Fibroblast of villous mesenchyme (primary cell): ENCODE results near the gene GALNT10. TPM values are rescaled to one million over a fixed set of nuclear protein-coding genes. Genes with fewer than 3 reads are reported as not detected.
A peak's percentile ranks its signal among the peaks of the same experiment; 100 is the strongest.

Experiments
- DNase-seq: peaks from one replicate; pipeline ENCODE4 v3.0.0-alpha.2; 2010; ENCODE audit warnings: low read depth
- H3K4me3 ChIP-seq: 2 replicates; pipeline ENCODE4 v1.5.1; 2011; ENCODE audit warnings: low read depth, mild to moderate bottlenecking, low read length
- total RNA-seq: library from RNA; depleted of rRNA; stranded (reverse); fragments of >200 nt; gene quantifications from 2 replicates; pipeline ENCODE4 v1.2.3, GENCODE V29; 2012
- TF ChIP-seq, protein P1 (sequence below): IDR thresholded peaks from 2 replicates; pipeline ENCODE4 v1.5.1; 2012; ENCODE audit warnings: low read depth, mild to moderate bottlenecking, low read length; ENCODE audit not compliant: insufficient read depth

GALNT10 gene
- total RNA-seq, 1 donor = 40.6 TPM

DNA sequence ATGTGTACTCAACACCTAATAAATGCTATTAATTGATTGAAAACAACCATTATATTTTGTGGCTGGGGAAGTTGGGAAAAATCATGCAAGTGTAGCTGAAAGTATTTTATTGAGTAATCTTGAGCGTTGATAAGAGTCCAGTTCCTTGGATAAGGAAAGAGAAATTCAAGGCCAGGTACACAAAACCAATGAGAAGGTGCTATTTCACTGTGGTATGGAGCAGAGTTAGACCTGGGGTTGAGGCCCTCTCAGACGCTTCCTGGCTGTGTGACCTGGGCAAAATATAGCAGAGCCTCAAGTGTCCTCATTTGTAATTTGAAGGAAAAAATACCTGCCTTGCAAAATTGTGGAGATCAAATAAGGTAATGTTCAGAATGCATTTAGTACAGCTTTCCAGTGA, 50.1 kb downstream of the GALNT10 start:
- TF ChIP-seq, protein P1, sequence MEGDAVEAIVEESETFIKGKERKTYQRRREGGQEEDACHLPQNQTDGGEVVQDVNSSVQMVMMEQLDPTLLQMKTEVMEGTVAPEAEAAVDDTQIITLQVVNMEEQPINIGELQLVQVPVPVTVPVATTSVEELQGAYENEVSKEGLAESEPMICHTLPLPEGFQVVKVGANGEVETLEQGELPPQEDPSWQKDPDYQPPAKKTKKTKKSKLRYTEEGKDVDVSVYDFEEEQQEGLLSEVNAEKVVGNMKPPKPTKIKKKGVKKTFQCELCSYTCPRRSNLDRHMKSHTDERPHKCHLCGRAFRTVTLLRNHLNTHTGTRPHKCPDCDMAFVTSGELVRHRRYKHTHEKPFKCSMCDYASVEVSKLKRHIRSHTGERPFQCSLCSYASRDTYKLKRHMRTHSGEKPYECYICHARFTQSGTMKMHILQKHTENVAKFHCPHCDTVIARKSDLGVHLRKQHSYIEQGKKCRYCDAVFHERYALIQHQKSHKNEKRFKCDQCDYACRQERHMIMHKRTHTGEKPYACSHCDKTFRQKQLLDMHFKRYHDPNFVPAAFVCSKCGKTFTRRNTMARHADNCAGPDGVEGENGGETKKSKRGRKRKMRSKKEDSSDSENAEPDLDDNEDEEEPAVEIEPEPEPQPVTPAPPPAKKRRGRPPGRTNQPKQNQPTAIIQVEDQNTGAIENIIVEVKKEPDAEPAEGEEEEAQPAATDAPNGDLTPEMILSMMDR = no peak
- no peak overlapping the region for H3K4me3 ChIP-seq
- DNase-seq = no peak

DNA sequence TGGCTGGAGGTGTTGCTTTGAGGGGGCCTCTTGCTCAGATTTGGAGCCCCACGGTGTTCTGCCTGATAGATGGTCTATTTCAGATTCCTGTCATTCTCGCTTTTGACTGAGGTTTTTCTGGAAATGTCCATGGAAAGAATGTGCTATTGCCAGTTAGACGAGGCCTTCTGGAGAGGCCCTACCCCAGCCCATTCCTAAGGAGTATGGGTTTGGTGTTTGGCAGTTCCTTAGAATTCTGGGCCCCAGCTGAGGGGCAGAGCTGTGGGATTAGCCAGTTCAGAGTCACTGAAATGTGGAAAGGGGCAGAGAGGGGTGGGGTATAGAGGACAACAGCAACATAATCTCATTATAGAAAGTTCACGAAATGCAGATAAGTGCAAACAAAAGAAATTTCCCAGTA, 50.5 kb downstream of the GALNT10 start:
- H3K4me3 ChIP-seq = no peak overlapping the region
- TF ChIP-seq, protein P1 = no peak
- no peak for DNase-seq

DNA sequence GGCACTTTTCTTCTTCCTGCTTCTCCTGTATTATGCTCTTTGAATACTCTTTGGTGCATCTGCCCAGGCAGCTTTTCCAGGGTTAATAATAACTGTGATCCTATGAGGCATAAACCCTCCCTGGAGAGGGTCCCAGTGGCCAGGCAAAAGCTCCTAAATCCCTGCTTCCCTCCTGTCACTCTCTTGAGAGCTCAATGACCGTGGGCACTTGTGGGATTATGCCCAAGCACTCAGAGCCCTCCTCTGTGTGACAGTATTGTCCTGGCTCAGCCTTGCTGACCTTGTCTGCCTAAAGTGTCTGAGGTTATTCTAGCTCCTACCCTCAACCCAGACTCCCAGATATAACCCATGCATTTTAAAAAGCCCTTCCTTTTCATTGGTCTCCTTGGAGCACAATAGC, 51.9 kb downstream of the GALNT10 start:
- no peak for DNase-seq
- H3K4me3 ChIP-seq = no peak overlapping the region
- TF ChIP-seq, protein P1 = no peak

DNA sequence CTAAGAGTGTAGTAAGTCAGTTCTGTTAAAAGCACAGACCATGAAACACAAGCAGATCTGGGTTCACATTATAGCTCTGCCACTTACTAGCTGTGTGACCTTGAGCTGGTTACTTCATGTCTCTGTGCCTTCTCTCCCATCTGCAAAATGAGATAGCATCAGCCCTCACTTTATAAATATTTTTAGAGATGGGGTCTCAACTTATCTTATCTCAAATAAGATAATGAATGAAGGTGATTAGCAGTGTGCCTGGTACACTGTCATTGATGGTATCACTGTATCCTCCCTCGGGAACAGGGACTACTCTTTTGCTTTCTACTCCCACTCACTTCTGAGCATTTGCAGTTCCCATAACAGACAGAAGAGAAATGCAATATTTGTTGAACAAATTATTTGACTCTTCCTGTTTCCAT, 52.4 kb downstream of the GALNT10 start:
- TF ChIP-seq, protein P1 = no peak
- H3K4me3 ChIP-seq = no peak overlapping the region
- no peak for DNase-seq

DNA sequence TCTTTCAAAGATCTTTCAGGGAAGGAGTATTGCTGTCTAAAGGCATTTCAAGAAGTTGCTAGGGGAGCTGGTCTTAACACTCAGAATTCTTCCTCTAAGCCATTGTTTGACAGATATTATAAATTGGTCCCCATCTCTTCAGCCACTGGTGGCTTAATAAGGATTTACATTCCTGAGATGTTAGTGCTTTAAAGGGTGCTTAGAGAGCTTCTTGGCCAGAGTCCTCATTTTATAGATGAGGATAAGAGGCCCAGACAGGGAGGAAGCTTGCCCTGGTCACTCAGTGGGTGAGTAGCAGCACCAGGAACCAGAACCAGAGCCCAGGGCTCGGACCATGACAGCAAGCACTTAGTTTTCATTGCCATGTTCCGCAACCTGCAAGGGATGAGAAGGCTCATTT, 53.2 kb downstream of the GALNT10 start:
- no peak overlapping the region for H3K4me3 ChIP-seq
- TF ChIP-seq, protein P1 = no peak
- peak; percentile 43 for DNase-seq

DNA sequence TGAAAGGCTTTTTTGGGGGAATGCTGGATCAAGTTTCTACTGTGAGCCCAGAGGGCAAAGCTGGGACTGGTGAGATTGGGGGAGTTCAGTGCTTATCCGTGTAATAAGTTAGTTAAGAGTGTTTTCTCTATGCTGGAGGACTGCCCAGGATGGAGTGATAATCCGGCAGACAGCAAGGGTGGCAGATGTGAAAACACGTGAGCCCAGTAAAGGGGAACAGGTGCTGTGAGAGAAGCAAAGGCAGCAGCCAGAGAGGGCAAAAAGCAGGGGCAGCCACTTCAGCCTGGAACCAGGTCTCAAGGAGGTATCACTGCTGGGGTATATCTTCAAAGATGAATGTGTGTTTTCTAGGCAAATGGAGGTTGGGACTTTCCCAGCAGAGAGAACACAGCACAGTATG, 53.9 kb downstream of the GALNT10 start:
- TF ChIP-seq, protein P1 = no peak
- H3K4me3 ChIP-seq = no peak overlapping the region
- no peak for DNase-seq

DNA sequence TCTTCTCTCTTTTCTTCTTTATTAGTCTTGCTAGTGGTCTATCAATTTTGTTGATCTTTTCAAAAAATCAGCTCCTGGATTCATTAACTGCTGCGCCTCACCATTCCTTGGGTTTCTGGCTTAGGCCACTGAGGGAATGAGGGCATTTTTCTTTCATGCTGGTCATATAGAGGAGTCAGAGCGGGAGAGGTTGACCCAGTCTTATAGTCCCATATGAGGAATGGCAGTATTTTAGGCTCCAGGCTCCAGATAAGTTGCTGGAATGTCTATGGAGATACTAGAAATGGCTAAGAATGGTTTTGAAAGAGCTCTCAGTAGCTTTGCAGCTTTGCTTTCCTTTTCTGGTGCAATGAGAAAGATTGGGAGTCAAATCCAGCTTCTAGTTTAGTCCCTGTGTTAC, 58.2 kb downstream of the GALNT10 start:
- no peak for DNase-seq
- no peak overlapping the region for H3K4me3 ChIP-seq
- TF ChIP-seq, protein P1 = no peak
